Adrenal gland (tissue), 12 donors: ENCODE results near the gene DBI. TPM values are rescaled to one million over a fixed set of nuclear protein-coding genes. Genes with fewer than 3 reads are reported as not detected.
A peak's percentile ranks its signal among the peaks of the same experiment; 100 is the strongest.
"Not testable (repeated sequence)": the region's sequence is repeated elsewhere in the genome, so short reads cannot be mapped to it uniquely, and the experiment has no call there.

Experiments used
- DNase-seq, 7 donors: peaks; one replicate each; pipeline ENCODE4 v3.0.0-alpha.2; 2019 to 2020
- H3K27ac ChIP-seq, 5 donors: fragments of 200-600 bp; sonication (generic) in 4 of 5; 1 replicate in 3 of 5; 2 replicates in 2 of 5; pipeline versions ENCODE4 v1.5.1 to v1.8.0; 2016 to 2020; ENCODE audit warnings: mild to moderate bottlenecking in 1 of 5
- H3K27me3 ChIP-seq: fragments of 200-600 bp; 2 replicates; pipeline ENCODE4 v1.8.0; 2021
- H3K36me3 ChIP-seq, 2 donors: fragments of 200-600 bp; replicated peaks in 1 of 2; 1 replicate in 1 of 2; 2 replicates in 1 of 2; pipeline versions ENCODE4 v1.5.1 to v1.8.0; 2018 to 2022
- H3K4me1 ChIP-seq, 2 donors: fragments of 200-600 bp; replicated peaks in 1 of 2; 1 replicate in 1 of 2; 2 replicates in 1 of 2; pipeline versions ENCODE4 v1.5.1 to v1.8.0; 2018 to 2021
- H3K4me3 ChIP-seq, 4 donors: fragments of 200-600 bp; sonication (generic) in 3 of 4; one replicate each; pipeline ENCODE4 v1.5.1; 2016 to 2018
- H3K9me3 ChIP-seq, 3 donors: fragments of 200-600 bp; sonication (generic) in 1 of 3; replicated peaks in 1 of 3; 1 replicate in 2 of 3; 2 replicates in 1 of 3; pipeline versions ENCODE4 v1.5.1 to v1.8.0; 2016 to 2021
- CTCF ChIP-seq, 6 experiments: fragments of 450-650 bp in 4 of 6; fragments of 200-600 bp in 2 of 6; sonication (generic) in 1 of 6; IDR thresholded peaks; 1 replicate in 5 of 6; 2 replicates in 1 of 6; pipeline versions ENCODE4 v1.5.1 to v1.8.0; 2016 to 2021; ENCODE audit warnings: antibody characterized with exemption in 6 of 6, mild to moderate bottlenecking in 2 of 6, moderate library complexity in 1 of 6
- POLR2A ChIP-seq, 2 donors: fragments of 450-650 bp; IDR thresholded peaks; one replicate each; pipeline ENCODE4 v1.6.1; 2017; ENCODE audit warnings: antibody characterized with exemption in 2 of 2, mild to moderate bottlenecking in 2 of 2, moderate library complexity in 1 of 2
- WGBS, 4 donors: extraction: QIAGEN DNeasy Blood & Tissue Kit in 2 of 4; methylation state at CpG; one replicate each; pipeline versions ENCODE4 v1.1.5 to v1.1.7; 2013 to 2017; 5-methylcytosine and 5-hydroxymethylcytosine counted together
- intact Hi-C, 2 donors: fragments of 100-400 bp; cut with DNase I; formaldehyde crosslinking; loops; one replicate each; pipeline versions ENCODE4 v1.14.1 to v1.15.0; 2022 to 2023
- polyA plus RNA-seq, 3 donors: library from polyadenylated mRNA; stranded (reverse); fragments of 200-250 nt in 2 of 3; fragments of 350-450 nt in 1 of 3; fragmentation: Illumina TruSeq in 1 of 3; extraction: RNeasy Lipid Tissue Mini Kit (QIAGEN cat#74804) in 1 of 3; gene quantifications; one replicate each; pipeline ENCODE4 v1.2.3, GENCODE V29; 2013 to 2014
- total RNA-seq, 9 donors: library from RNA; depleted of rRNA in 4 of 9; stranded (reverse); fragments of >200 nt in 4 of 9; fragments of 120-200 nt in 1 of 9; fragmentation: NEBNext Ultra II Directional in 1 of 9; extraction: Animal tissue kit (Norgen Biotek cat#: 25700) in 1 of 9; gene quantifications; one replicate each; pipeline versions ENCODE4 v1.1.0 to v1.2.4, GENCODE V29; 2013 to 2023
- donor health status: healthy with polysubstance abuse.
- donor health status: Bipolar disorder and iron deficiency.
- donor health status: DM: yes; HTN: yes; CAD: no.
- donor health status: DM: no; HTN: no; CAD: no.
- donor health status: DM: no; HTN: no; CAD: no.
- donor health status: DM: yes; HTN: yes; CAD: no.

DBI gene
- total and polyA plus RNA-seq, 12 donors: 32.3 to 367 (median 99.1) TPM

GRCh38 chr2:119402645-119403560 is 36.1 kb downstream of the DBI start:
- peak in 5 of 7 donors; percentile 42 to 71 (median 53) for DNase-seq
- H3K27me3 ChIP-seq: no peaks in the 10 kb centered on the region
- H3K4me3 ChIP-seq: no peak overlapping the region
- no peaks in the 10 kb centered on the region for H3K9me3 ChIP-seq
- 73 to 77% (median 74%) methylated on average over 9 to 10 of the region's 10 CpGs for WGBS, 4 donors
- H3K4me1 ChIP-seq: peaks cover 0 to 7% of the 10 kb centered on the region in 2 donors
- no peaks in the 10 kb centered on the region for H3K36me3 ChIP-seq
- intact Hi-C loops: loop anchor here in 1 of 2 donors (10.0 kb wide), 1 partner anchor 252 kb away; no protein-coding TSS in a partner anchor
- H3K27ac ChIP-seq: no peak overlapping the region
- TF ChIP-seq CTCF (IDR thresholded peaks at IDR 0.05): no peak
- TF ChIP-seq POLR2A (IDR thresholded peaks at IDR 0.05): no peak

- not testable (repeated sequence) for H3K9me3 ChIP-seq, H3K27ac ChIP-seq, H3K36me3 ChIP-seq, H3K4me1 ChIP-seq, H3K4me3 ChIP-seq, DNase-seq, H3K27me3 ChIP-seq
- WGBS, 4 donors: 86 to 90% (median 88%) methylated on average over 12 of the region's 12 CpGs
- intact Hi-C loops: loop anchor here in 1 of 2 donors (10.0 kb wide), 1 partner anchor 251 kb away; no protein-coding TSS in a partner anchor
Measured at GRCh38 chr2:119403618-119404017, 36.8 kb downstream of the DBI start.

GRCh38 chr2:119405151-119405550 is 38.4 kb downstream of the DBI start:
- H3K4me3 ChIP-seq: no peak overlapping the region
- 83 to 100% (median 88%) methylated on average over 2 of the region's 2 CpGs; no CpG with 5 or more reads in 1 of the 4 donors for WGBS, 4 donors
- intact Hi-C loops: loop anchor here (5.0 to 10.0 kb wide), 2 partner anchors 250 to 252 kb away; no protein-coding TSS in a partner anchor
- H3K36me3 ChIP-seq: no peaks in the 10 kb centered on the region
- H3K4me1 ChIP-seq: peaks cover 0 to 10% of the 10 kb centered on the region in 2 donors
- H3K9me3 ChIP-seq: no peaks in the 10 kb centered on the region
- no peak overlapping the region for H3K27ac ChIP-seq
- H3K27me3 ChIP-seq: no peaks in the 10 kb centered on the region
- TF ChIP-seq POLR2A (IDR thresholded peaks at IDR 0.05): no peak
- TF ChIP-seq CTCF (IDR thresholded peaks at IDR 0.05): no peak
- no peak for DNase-seq

- peaks cover 0 to 7% of the 10 kb centered on the region in 2 donors for H3K4me1 ChIP-seq
- no peaks in the 10 kb centered on the region for H3K27me3 ChIP-seq
- WGBS, 4 donors: 70 to 76% (median 73%) methylated on average over 7 of the region's 7 CpGs
- no peaks in the 10 kb centered on the region for H3K36me3 ChIP-seq
- TF ChIP-seq POLR2A (IDR thresholded peaks at IDR 0.05): no peak
- TF ChIP-seq CTCF (IDR thresholded peaks at IDR 0.05): peak; percentile 72 to 97 (median 91)
- DNase-seq: peak; percentile 42 to 82 (median 59)
- intact Hi-C loops: loop anchor here (2.0 to 10.0 kb wide), 3 partner anchors 69 to 250 kb away; no protein-coding TSS in a partner anchor
- H3K27ac ChIP-seq: no peak overlapping the region
- no peaks in the 10 kb centered on the region for H3K9me3 ChIP-seq
- H3K4me3 ChIP-seq: no peak overlapping the region
Measured at GRCh38 chr2:119407430-119408220, 40.8 kb downstream of the DBI start.
